HCT116 (cell line): ENCODE measurements around the gene TAF3.

ENCODE experiments used
- CTCF ChIP-seq, 3 experiments: fragments of 200-600 bp in 1 of 3; sonication (generic) in 1 of 3; IDR thresholded peaks in 2 of 3; conservative IDR thresholded peaks in 1 of 3; 2 replicates each; pipeline ENCODE4 v1.5.1; 2012 to 2017; ENCODE audit warnings: low read depth in 2 of 3, low read length in 2 of 3, antibody characterized with exemption in 1 of 3, borderline replicate concordance in 1 of 3, control low read depth in 1 of 3, mild to moderate bottlenecking in 1 of 3, mixed read lengths in 1 of 3, mixed run types in 1 of 3, moderate library complexity in 1 of 3; ENCODE audit not compliant: insufficient read depth in 1 of 3
- ELF1 ChIP-seq: IDR thresholded peaks from 2 replicates; pipeline ENCODE4 v1.6.1; 2012; ENCODE audit warnings: low read depth, borderline replicate concordance
- EZH2 ChIP-seq: fragments of 200-600 bp; sonication (generic); IDR thresholded peaks from 2 replicates; pipeline ENCODE4 v1.6.1; 2017; ENCODE audit warnings: antibody characterized with exemption, mixed run types
- POLR2A ChIP-seq: IDR thresholded peaks from 2 replicates; pipeline ENCODE4 v1.7.0; 2011; ENCODE audit warnings: borderline replicate concordance; ENCODE audit not compliant: insufficient read depth, insufficient read length; ENCODE audit errors: extremely low read depth
- POLR2AphosphoS5 ChIP-seq: IDR thresholded peaks from 2 replicates; pipeline ENCODE4 v1.6.1; 2011; ENCODE audit warnings: mild to moderate bottlenecking, low read depth, low read length, moderate library complexity
- ZNF274 ChIP-seq: fragments of 200-500 bp; sonication (Bioruptor generic); IDR thresholded peaks from 2 replicates; pipeline ENCODE4 v1.6.1; 2014; ENCODE audit warnings: mild to moderate bottlenecking, low read depth, low read length, inconsistent platforms

DNA sequence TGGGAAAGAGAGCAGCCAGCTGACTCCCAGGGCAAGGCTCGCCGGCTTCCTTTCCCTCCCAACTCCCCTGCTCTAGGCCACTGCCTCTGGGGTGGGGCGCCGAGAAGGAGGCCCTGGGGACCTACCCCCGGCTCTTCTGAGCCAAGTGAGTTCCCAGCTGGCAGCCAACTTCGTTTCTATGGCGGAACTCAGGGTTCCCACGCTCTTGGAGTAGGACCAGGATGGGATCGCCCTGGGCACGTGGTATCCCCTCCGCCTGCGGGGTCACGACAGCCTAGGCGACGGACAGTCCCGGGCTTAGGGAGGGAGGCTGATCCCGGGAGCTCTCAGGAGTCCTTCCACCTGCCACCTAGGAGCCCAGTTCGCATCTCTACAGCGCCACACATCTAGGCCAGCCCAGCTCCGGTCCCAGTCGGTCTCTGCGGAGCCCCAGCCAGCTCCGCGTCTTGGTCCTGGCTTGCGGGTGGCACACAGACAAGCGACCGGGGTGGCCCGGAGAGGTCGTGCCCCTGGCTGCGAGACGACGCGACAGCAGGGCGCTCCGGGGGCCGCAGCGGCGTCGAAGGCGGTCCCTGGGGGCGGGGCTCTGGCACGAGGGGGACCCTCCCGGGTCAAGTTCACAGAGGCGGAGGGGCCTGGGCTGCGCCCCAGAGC is 215.6 kb downstream of the TAF3 start:
- TF ChIP-seq POLR2A (no peak), CTCF (IDR thresholded peaks at IDR 0.05 in 2 of 3, conservative IDR thresholded peaks at IDR 0.05 in 1 of 3; ENCODE audit: borderline replicate concordance in 1 of 3, insufficient read depth in 1 of 3, low read depth in 2 of 3, low read length in 2 of 3) (no peak), EZH2 (no peak), POLR2AphosphoS5 (no peak), ZNF274 (no peak), ELF1 (no peak)
